ENCODE results near the gene SPTLC2. TPM values are rescaled to one million over a fixed set of nuclear protein-coding genes. Genes with fewer than 3 reads are reported as not detected.
A peak's percentile ranks its signal among the peaks of the same experiment; 100 is the strongest.

SPTLC2 gene
- total RNA-seq, 2 donors from 2014 or later = 18.4 to 20.6 TPM

- no peaks in the 10 kb centered on the region for H3K27me3 Mint-ChIP-seq (ENCODE audit: low read depth)
- peaks cover 7 to 12% of the 10 kb centered on the region in 2 donors for H3K36me3 Mint-ChIP-seq (ENCODE audit: insufficient read depth in 2 of 2)
- no peak overlapping the region for H3K4me3 Mint-ChIP-seq
- no peaks in the 10 kb centered on the region for H3K9me3 Mint-ChIP-seq
- no peak overlapping the region for H3K27ac Mint-ChIP-seq
- no peaks in the 10 kb centered on the region for H3K4me1 Mint-ChIP-seq (ENCODE audit: low read depth)
- ATAC-seq (replicated peaks in 1 of 2) (no peak), DNase-seq (no peak)
These were observed 93.3 kb downstream of the SPTLC2 start for GRCh38 chr14:77523109-77523508.

GRCh38 chr14:77520555-77520954, 95.9 kb downstream of the SPTLC2 start:
- Mint-ChIP-seq H3K4me3 (no peak overlapping the region), H3K27me3 (ENCODE audit: low read depth) (no peaks in the 10 kb centered on the region), H3K27ac (no peak overlapping the region), H3K36me3 (ENCODE audit: insufficient read depth in 2 of 2) (peaks cover 10 to 16% of the 10 kb centered on the region in 2 donors), H3K4me1 (ENCODE audit: low read depth) (no peaks in the 10 kb centered on the region), H3K9me3 (no peaks in the 10 kb centered on the region)
- no peak for ATAC-seq (replicated peaks in 1 of 2)
- no peak for DNase-seq

GRCh38 chr14:77516126-77516525, 100.3 kb downstream of the SPTLC2 start:
- H3K27ac Mint-ChIP-seq = no peak overlapping the region
- H3K27me3 Mint-ChIP-seq (ENCODE audit: low read depth) = no peaks in the 10 kb centered on the region
- no peaks in the 10 kb centered on the region for H3K9me3 Mint-ChIP-seq
- H3K4me1 Mint-ChIP-seq (ENCODE audit: low read depth) = no peaks in the 10 kb centered on the region
- no peak for ATAC-seq (replicated peaks in 1 of 2)
- peaks cover 14 to 23% of the 10 kb centered on the region in 2 donors for H3K36me3 Mint-ChIP-seq (ENCODE audit: insufficient read depth in 2 of 2)
- DNase-seq = no peak
- no peak overlapping the region for H3K4me3 Mint-ChIP-seq

GRCh38 chr14:77511486-77512162, 104.8 kb downstream of the SPTLC2 start:
- no peak for DNase-seq
- no peak overlapping the region for H3K4me3 Mint-ChIP-seq
- H3K27me3 Mint-ChIP-seq (ENCODE audit: low read depth) = no peaks in the 10 kb centered on the region
- no peaks in the 10 kb centered on the region for H3K4me1 Mint-ChIP-seq (ENCODE audit: low read depth)
- peaks cover 7 to 9% of the 10 kb centered on the region in 2 donors for H3K36me3 Mint-ChIP-seq (ENCODE audit: insufficient read depth in 2 of 2)
- no peaks in the 10 kb centered on the region for H3K9me3 Mint-ChIP-seq
- ATAC-seq (replicated peaks in 1 of 2) = no peak
- H3K27ac Mint-ChIP-seq = peak overlapping the region; percentile 29

GRCh38 chr14:77509366-77509765, 107.1 kb downstream of the SPTLC2 start:
- Mint-ChIP-seq H3K27ac (no peak overlapping the region), H3K4me1 (ENCODE audit: low read depth) (no peaks in the 10 kb centered on the region), H3K27me3 (ENCODE audit: low read depth) (no peaks in the 10 kb centered on the region), H3K9me3 (no peaks in the 10 kb centered on the region), H3K36me3 (ENCODE audit: insufficient read depth in 2 of 2) (peaks cover 7 to 9% of the 10 kb centered on the region in 2 donors), H3K4me3 (no peak overlapping the region)
- DNase-seq (no peak), ATAC-seq (replicated peaks in 1 of 2) (peak; percentile 34 to 75)

GRCh38 chr14:77508876-77509275, 107.6 kb downstream of the SPTLC2 start:
- Mint-ChIP-seq H3K4me3 (no peak overlapping the region), H3K4me1 (ENCODE audit: low read depth) (no peaks in the 10 kb centered on the region), H3K9me3 (no peaks in the 10 kb centered on the region), H3K36me3 (ENCODE audit: insufficient read depth in 2 of 2) (peaks cover 7 to 9% of the 10 kb centered on the region in 2 donors), H3K27ac (peak overlapping the region; percentile 46), H3K27me3 (ENCODE audit: low read depth) (no peaks in the 10 kb centered on the region)
- no peak for ATAC-seq (replicated peaks in 1 of 2)
- no peak for DNase-seq

- no peak overlapping the region for H3K27ac Mint-ChIP-seq
- DNase-seq (no peak), ATAC-seq (replicated peaks in 1 of 2) (no peak)
- peaks cover 0 to 1% of the 10 kb centered on the region in 2 donors for H3K9me3 Mint-ChIP-seq
- no peak overlapping the region for H3K4me3 Mint-ChIP-seq
- peaks cover 7 to 9% of the 10 kb centered on the region in 2 donors for H3K36me3 Mint-ChIP-seq (ENCODE audit: insufficient read depth in 2 of 2)
- no peaks in the 10 kb centered on the region for H3K27me3 Mint-ChIP-seq (ENCODE audit: low read depth)
- H3K4me1 Mint-ChIP-seq (ENCODE audit: low read depth) = no peaks in the 10 kb centered on the region
These were observed 108.2 kb downstream of the SPTLC2 start for GRCh38 chr14:77508249-77508648.

- Mint-ChIP-seq H3K4me3 (no peak overlapping the region), H3K4me1 (ENCODE audit: low read depth) (no peaks in the 10 kb centered on the region), H3K27ac (no peak overlapping the region), H3K36me3 (ENCODE audit: insufficient read depth in 2 of 2) (peaks cover 9 to 10% of the 10 kb centered on the region in 2 donors), H3K27me3 (ENCODE audit: low read depth) (no peaks in the 10 kb centered on the region), H3K9me3 (peaks cover 2 to 3% of the 10 kb centered on the region in 2 donors)
- ATAC-seq (replicated peaks in 1 of 2) (no peak), DNase-seq (no peak)
These were observed 108.7 kb downstream of the SPTLC2 start for GRCh38 chr14:77507762-77508161.

- Mint-ChIP-seq H3K4me3 (no peak overlapping the region), H3K9me3 (peaks cover 2 to 3% of the 10 kb centered on the region in 2 donors), H3K4me1 (ENCODE audit: low read depth) (no peaks in the 10 kb centered on the region), H3K27me3 (ENCODE audit: low read depth) (peaks cover 6% of the 10 kb centered on the region), H3K27ac (no peak overlapping the region), H3K36me3 (ENCODE audit: insufficient read depth in 2 of 2) (peaks cover 0 to 3% of the 10 kb centered on the region in 2 donors)
- DNase-seq (no peak), ATAC-seq (replicated peaks in 1 of 2) (no peak)
These were observed 111.4 kb downstream of the SPTLC2 start for GRCh38 chr14:77505031-77505430.

- Mint-ChIP-seq H3K4me1 (ENCODE audit: low read depth) (no peaks in the 10 kb centered on the region), H3K4me3 (no peak overlapping the region), H3K27ac (no peak overlapping the region), H3K36me3 (ENCODE audit: insufficient read depth in 2 of 2) (peaks cover 0 to 3% of the 10 kb centered on the region in 2 donors), H3K27me3 (ENCODE audit: low read depth) (peaks cover 15% of the 10 kb centered on the region), H3K9me3 (peaks cover 2 to 3% of the 10 kb centered on the region in 2 donors)
- no peak for DNase-seq
- ATAC-seq (replicated peaks in 1 of 2) = no peak
These were observed 113.3 kb downstream of the SPTLC2 start for GRCh38 chr14:77503138-77503537.

- H3K4me1 Mint-ChIP-seq (ENCODE audit: low read depth) = no peaks in the 10 kb centered on the region
- no peak for ATAC-seq (replicated peaks in 1 of 2)
- no peak for DNase-seq
- peaks cover 0 to 3% of the 10 kb centered on the region in 2 donors for H3K36me3 Mint-ChIP-seq (ENCODE audit: insufficient read depth in 2 of 2)
- H3K4me3 Mint-ChIP-seq = no peak overlapping the region
- H3K27me3 Mint-ChIP-seq (ENCODE audit: low read depth) = peaks cover 24% of the 10 kb centered on the region
- no peak overlapping the region for H3K27ac Mint-ChIP-seq
- H3K9me3 Mint-ChIP-seq = peaks cover 2 to 3% of the 10 kb centered on the region in 2 donors
These were observed 114.2 kb downstream of the SPTLC2 start for GRCh38 chr14:77502109-77502782.

- H3K4me1 Mint-ChIP-seq (ENCODE audit: low read depth) = no peaks in the 10 kb centered on the region
These were observed 117.4 kb downstream of the SPTLC2 start for GRCh38 chr14:77498984-77499527.

More at GRCh38 chr14:77498984-77499527, 117.4 kb downstream of the SPTLC2 start:
- DNase-seq (no peak), ATAC-seq (replicated peaks in 1 of 2) (peak; percentile 25)
- Mint-ChIP-seq H3K27ac (no peak overlapping the region), H3K9me3 (peaks cover 2 to 3% of the 10 kb centered on the region in 2 donors), H3K36me3 (ENCODE audit: insufficient read depth in 2 of 2) (peaks cover 0 to 3% of the 10 kb centered on the region in 2 donors), H3K4me3 (peak overlapping the region; percentile 54 to 67), H3K27me3 (ENCODE audit: low read depth) (peaks cover 48% of the 10 kb centered on the region)

Measured in activated T-cell treated with anti-CD3 and anti-CD28 coated beads, Interleukin-2, amount 50 U/mL, for 72 hours (primary cell).